ENCODE results near the gene GDF15.

GRCh38 chr19:18392926-18393325, 7.0 kb downstream of the GDF15 start:
- TF ChIP-seq, protein P1, sequence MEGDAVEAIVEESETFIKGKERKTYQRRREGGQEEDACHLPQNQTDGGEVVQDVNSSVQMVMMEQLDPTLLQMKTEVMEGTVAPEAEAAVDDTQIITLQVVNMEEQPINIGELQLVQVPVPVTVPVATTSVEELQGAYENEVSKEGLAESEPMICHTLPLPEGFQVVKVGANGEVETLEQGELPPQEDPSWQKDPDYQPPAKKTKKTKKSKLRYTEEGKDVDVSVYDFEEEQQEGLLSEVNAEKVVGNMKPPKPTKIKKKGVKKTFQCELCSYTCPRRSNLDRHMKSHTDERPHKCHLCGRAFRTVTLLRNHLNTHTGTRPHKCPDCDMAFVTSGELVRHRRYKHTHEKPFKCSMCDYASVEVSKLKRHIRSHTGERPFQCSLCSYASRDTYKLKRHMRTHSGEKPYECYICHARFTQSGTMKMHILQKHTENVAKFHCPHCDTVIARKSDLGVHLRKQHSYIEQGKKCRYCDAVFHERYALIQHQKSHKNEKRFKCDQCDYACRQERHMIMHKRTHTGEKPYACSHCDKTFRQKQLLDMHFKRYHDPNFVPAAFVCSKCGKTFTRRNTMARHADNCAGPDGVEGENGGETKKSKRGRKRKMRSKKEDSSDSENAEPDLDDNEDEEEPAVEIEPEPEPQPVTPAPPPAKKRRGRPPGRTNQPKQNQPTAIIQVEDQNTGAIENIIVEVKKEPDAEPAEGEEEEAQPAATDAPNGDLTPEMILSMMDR (IDR thresholded peaks at IDR 0.05), result no peak
- no peak for TF ChIP-seq POLR2A (IDR thresholded peaks at IDR 0.05)

All from uterus (tissue), 2 donors.